ENCODE data around the gene UNC80.
A peak's percentile ranks its signal among the peaks of the same experiment; 100 is the strongest.

UNC80 gene

GRCh38 chr2:209878701-209879100 lies 107.1 kb downstream of the UNC80 start:
- no peak overlapping the region for H3K4me3 ChIP-seq (ENCODE audit: low read length)
- no peak for TF ChIP-seq CTCF (IDR thresholded peaks at IDR 0.05; ENCODE audit: insufficient read depth, low read depth, low read length, missing control alignments)
- peak; percentile 80 for DNase-seq (ENCODE audit: low read depth)

DNA sequence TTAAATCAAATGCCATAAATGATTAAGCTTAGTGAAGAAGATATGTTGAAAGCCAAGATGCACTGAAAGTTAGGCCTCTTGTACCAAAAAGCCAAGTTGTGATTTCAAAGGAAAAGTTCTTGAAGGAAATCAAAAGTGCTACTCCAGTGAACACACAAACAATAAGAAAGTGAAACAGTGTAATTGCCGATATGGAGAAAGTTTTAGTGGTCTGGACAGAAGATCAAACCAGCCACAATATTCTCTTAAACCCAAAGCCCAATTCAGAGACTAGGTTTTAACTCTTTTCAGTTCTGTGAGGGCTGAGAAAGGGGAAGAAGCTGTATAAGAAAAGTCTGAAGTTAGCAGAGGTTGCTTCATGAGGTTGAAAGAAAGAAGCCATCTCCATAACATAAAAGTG lies 129.0 kb downstream of the UNC80 start:
- no peak overlapping the region for H3K4me3 ChIP-seq (ENCODE audit: low read length)
- DNase-seq (ENCODE audit: low read depth) = no peak
- no peak for TF ChIP-seq CTCF (IDR thresholded peaks at IDR 0.05; ENCODE audit: insufficient read depth, low read depth, low read length, missing control alignments)

DNA sequence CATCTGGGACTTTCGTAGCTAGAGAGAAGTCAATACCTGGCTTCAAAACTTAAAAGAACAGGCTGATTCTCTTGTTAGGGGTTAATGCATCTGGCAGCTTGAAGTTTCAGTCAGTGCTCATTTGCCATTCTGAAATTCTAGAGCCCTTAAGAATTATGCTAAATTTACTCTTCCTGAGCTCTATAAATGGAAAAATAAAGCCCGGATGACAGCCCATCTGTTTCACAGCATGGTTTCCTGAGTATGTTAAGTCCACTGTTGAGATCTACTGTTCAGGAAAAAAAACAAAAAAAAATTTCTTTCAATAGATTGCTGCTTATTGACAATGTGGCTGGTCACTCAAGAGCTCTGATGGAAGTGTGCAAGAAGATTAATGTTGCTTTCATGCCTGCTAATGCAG lies 129.5 kb downstream of the UNC80 start:
- no peak for TF ChIP-seq CTCF (IDR thresholded peaks at IDR 0.05; ENCODE audit: insufficient read depth, low read depth, low read length, missing control alignments)
- DNase-seq (ENCODE audit: low read depth) = no peak
- no peak overlapping the region for H3K4me3 ChIP-seq (ENCODE audit: low read length)

GRCh38 chr2:209905691-209906090 lies 134.1 kb downstream of the UNC80 start:
- DNase-seq (ENCODE audit: low read depth) = no peak
- H3K4me3 ChIP-seq (ENCODE audit: low read length) = no peak overlapping the region
- no peak for TF ChIP-seq CTCF (IDR thresholded peaks at IDR 0.05; ENCODE audit: insufficient read depth, low read depth, low read length, missing control alignments)

DNA sequence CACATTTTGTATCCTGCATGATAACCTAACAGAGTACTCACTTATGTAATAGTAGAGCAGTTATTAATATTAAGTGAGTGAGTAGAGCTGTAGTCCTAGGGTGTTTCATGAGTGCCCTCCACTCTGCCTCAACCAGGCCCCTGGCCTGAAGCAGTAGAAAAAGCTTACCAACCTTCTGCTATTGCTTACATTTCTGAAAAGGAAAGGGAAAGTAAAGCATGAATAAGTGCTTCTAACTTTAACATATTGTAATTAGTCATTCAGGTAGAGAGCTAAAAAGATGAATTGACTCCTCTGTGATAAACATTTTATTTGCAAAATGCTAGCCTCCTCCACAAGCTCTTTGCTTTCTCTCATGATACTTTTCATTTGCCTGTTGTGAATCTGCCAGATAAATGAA lies 136.1 kb downstream of the UNC80 start:
- no peak for DNase-seq (ENCODE audit: low read depth)
- no peak for TF ChIP-seq CTCF (IDR thresholded peaks at IDR 0.05; ENCODE audit: insufficient read depth, low read depth, low read length, missing control alignments)
- no peak overlapping the region for H3K4me3 ChIP-seq (ENCODE audit: low read length)

DNA sequence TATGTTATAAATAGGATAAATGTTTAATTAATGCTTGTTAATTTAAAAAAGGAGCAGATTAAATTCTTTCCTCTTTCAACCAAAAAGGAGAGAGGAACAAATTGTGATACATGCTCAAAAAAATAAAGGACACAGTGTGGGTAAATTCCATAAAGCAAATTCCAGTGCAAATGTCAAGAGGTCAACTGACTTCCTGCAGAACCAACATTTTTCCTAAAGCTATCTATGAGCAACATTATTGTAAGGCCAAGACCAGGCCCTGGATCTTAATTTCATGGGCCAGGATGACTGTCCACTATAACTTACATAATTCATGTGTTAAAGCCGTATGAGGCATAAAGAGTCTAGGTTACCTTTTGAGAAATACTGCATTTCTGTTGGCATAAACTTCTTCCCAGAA lies 136.9 kb downstream of the UNC80 start:
- no peak for TF ChIP-seq CTCF (IDR thresholded peaks at IDR 0.05; ENCODE audit: insufficient read depth, low read depth, low read length, missing control alignments)
- no peak overlapping the region for H3K4me3 ChIP-seq (ENCODE audit: low read length)
- no peak for DNase-seq (ENCODE audit: low read depth)

GRCh38 chr2:209911486-209911885 lies 139.9 kb downstream of the UNC80 start:
- H3K4me3 ChIP-seq (ENCODE audit: low read length) = no peak overlapping the region
- no peak for DNase-seq (ENCODE audit: low read depth)
- no peak for TF ChIP-seq CTCF (IDR thresholded peaks at IDR 0.05; ENCODE audit: insufficient read depth, low read depth, low read length, missing control alignments)

All from epithelial cell of esophagus (primary cell).